H1 (cell line): ENCODE results near the gene TMEM269. TPM values are rescaled to one million over a fixed set of nuclear protein-coding genes. Genes with fewer than 3 reads are reported as not detected.

ENCODE experiments used
- CBX8 ChIP-seq: fragments of 300-800, 300-1000 bp; sonication (generic); IDR thresholded peaks from 2 replicates; pipeline ENCODE4 v1.7.1; 2016; ENCODE audit warnings: low read depth, low read length, borderline replicate concordance
- GTF2F1 ChIP-seq: IDR thresholded peaks from 2 replicates; pipeline ENCODE4 v1.6.1; 2012; ENCODE audit warnings: low read depth, low read length, improper control_type of control experiment, borderline replicate concordance
- MAFK ChIP-seq: IDR thresholded peaks from 2 replicates; pipeline ENCODE4 v1.6.1; 2012; ENCODE audit warnings: low read depth, mild to moderate bottlenecking, improper control_type of control experiment, low read length
- RAD21 ChIP-seq, 2 experiments: IDR thresholded peaks in 1 of 2; conservative IDR thresholded peaks in 1 of 2; 2 replicates each; pipeline ENCODE4 v1.6.1; 2011; ENCODE audit warnings: low read depth in 2 of 2, low read length in 2 of 2, improper control_type of control experiment in 1 of 2, inconsistent platforms in 1 of 2, mild to moderate bottlenecking in 1 of 2, moderate library complexity in 1 of 2
- RNF2 ChIP-seq: fragments of 200-900, 300-1000 bp; sonication (generic); IDR thresholded peaks from 2 replicates; pipeline ENCODE4 v1.7.1; 2016; ENCODE audit warnings: borderline replicate concordance, low read depth, mild to moderate bottlenecking, antibody characterized with exemption, low read length; ENCODE audit not compliant: poor library complexity, severe bottlenecking; ENCODE audit errors: missing control alignments
- SIRT6 ChIP-seq: IDR thresholded peaks from one replicate; pipeline ENCODE4 v1.7.1; 2012; ENCODE audit warnings: low read length, inconsistent platforms
- SIX5 ChIP-seq: IDR thresholded peaks from 2 replicates; pipeline ENCODE4 v1.6.1; 2011; ENCODE audit warnings: mild to moderate bottlenecking, low read depth, low read length
- SRF ChIP-seq: IDR thresholded peaks from 2 replicates; pipeline ENCODE4 v1.6.1; 2011; ENCODE audit warnings: mild to moderate bottlenecking, low read depth, low read length, moderate library complexity
- polyA plus RNA-seq, 7 experiments: library from polyadenylated mRNA; depleted of rRNA in 3 of 7; stranded (reverse) in 5 of 7; unstranded in 2 of 7; fragments of >200 nt in 5 of 7; fragments of 200-250 nt in 2 of 7; gene quantifications; 1 replicate in 5 of 7; 2 replicates in 1 of 7; 4 replicates in 1 of 7; pipeline versions ENCODE4 v1.2.1 to v1.2.3, GENCODE V29; 2011 to 2013; ENCODE audit warnings: missing spikeins in 2 of 7, mixed read lengths in 2 of 7
- total RNA-seq: library from RNA; stranded (reverse); fragmentation: NEBNext Ultra II Directional; extraction: Animal tissue kit (Norgen Biotek cat#: 25700); gene quantifications from 2 replicates; pipeline ENCODE4 v1.2.1, GENCODE V29; 2021
- TF ChIP-seq, protein P1 (sequence below): fragments of 300-600 bp; sonication (generic); IDR thresholded peaks from 2 replicates; pipeline ENCODE4 v1.7.1; 2012; ENCODE audit warnings: low read length, moderate library complexity, mild to moderate bottlenecking, inconsistent platforms; ENCODE audit not compliant: insufficient replicate concordance
- TF ChIP-seq, protein P2 (sequence below): IDR thresholded peaks from 2 replicates; pipeline ENCODE4 v1.6.1; 2012; ENCODE audit warnings: inconsistent platforms

Gene TMEM269
- total and polyA plus RNA-seq, 2 of the 8 experiments (the other 6 are each of a cell fraction or from before 2014, with no cell fraction given), result 0.14 to 0.35 TPM

DNA sequence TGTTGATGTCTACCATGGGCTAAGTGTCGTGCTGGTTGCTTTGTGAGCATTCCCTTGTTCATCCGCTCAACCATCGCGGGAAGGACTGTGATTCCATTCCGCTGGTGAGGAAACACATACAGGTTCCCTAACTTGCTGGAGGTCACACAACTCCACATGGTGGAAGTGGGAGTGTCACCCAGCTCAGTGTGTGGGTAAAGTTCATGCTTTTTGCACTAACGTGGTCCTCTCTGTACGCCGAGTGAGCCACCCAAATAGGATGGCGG lies 40.7 kb upstream of the TMEM269 start (continued):
- TF ChIP-seq, protein P1, sequence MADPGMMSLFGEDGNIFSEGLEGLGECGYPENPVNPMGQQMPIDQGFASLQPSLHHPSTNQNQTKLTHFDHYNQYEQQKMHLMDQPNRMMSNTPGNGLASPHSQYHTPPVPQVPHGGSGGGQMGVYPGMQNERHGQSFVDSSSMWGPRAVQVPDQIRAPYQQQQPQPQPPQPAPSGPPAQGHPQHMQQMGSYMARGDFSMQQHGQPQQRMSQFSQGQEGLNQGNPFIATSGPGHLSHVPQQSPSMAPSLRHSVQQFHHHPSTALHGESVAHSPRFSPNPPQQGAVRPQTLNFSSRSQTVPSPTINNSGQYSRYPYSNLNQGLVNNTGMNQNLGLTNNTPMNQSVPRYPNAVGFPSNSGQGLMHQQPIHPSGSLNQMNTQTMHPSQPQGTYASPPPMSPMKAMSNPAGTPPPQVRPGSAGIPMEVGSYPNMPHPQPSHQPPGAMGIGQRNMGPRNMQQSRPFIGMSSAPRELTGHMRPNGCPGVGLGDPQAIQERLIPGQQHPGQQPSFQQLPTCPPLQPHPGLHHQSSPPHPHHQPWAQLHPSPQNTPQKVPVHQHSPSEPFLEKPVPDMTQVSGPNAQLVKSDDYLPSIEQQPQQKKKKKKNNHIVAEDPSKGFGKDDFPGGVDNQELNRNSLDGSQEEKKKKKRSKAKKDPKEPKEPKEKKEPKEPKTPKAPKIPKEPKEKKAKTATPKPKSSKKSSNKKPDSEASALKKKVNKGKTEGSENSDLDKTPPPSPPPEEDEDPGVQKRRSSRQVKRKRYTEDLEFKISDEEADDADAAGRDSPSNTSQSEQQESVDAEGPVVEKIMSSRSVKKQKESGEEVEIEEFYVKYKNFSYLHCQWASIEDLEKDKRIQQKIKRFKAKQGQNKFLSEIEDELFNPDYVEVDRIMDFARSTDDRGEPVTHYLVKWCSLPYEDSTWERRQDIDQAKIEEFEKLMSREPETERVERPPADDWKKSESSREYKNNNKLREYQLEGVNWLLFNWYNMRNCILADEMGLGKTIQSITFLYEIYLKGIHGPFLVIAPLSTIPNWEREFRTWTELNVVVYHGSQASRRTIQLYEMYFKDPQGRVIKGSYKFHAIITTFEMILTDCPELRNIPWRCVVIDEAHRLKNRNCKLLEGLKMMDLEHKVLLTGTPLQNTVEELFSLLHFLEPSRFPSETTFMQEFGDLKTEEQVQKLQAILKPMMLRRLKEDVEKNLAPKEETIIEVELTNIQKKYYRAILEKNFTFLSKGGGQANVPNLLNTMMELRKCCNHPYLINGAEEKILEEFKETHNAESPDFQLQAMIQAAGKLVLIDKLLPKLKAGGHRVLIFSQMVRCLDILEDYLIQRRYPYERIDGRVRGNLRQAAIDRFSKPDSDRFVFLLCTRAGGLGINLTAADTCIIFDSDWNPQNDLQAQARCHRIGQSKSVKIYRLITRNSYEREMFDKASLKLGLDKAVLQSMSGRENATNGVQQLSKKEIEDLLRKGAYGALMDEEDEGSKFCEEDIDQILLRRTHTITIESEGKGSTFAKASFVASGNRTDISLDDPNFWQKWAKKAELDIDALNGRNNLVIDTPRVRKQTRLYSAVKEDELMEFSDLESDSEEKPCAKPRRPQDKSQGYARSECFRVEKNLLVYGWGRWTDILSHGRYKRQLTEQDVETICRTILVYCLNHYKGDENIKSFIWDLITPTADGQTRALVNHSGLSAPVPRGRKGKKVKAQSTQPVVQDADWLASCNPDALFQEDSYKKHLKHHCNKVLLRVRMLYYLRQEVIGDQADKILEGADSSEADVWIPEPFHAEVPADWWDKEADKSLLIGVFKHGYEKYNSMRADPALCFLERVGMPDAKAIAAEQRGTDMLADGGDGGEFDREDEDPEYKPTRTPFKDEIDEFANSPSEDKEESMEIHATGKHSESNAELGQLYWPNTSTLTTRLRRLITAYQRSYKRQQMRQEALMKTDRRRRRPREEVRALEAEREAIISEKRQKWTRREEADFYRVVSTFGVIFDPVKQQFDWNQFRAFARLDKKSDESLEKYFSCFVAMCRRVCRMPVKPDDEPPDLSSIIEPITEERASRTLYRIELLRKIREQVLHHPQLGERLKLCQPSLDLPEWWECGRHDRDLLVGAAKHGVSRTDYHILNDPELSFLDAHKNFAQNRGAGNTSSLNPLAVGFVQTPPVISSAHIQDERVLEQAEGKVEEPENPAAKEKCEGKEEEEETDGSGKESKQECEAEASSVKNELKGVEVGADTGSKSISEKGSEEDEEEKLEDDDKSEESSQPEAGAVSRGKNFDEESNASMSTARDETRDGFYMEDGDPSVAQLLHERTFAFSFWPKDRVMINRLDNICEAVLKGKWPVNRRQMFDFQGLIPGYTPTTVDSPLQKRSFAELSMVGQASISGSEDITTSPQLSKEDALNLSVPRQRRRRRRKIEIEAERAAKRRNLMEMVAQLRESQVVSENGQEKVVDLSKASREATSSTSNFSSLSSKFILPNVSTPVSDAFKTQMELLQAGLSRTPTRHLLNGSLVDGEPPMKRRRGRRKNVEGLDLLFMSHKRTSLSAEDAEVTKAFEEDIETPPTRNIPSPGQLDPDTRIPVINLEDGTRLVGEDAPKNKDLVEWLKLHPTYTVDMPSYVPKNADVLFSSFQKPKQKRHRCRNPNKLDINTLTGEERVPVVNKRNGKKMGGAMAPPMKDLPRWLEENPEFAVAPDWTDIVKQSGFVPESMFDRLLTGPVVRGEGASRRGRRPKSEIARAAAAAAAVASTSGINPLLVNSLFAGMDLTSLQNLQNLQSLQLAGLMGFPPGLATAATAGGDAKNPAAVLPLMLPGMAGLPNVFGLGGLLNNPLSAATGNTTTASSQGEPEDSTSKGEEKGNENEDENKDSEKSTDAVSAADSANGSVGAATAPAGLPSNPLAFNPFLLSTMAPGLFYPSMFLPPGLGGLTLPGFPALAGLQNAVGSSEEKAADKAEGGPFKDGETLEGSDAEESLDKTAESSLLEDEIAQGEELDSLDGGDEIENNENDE, result no peak
- TF ChIP-seq CBX8 (no peak), GTF2F1 (no peak), MAFK (no peak), SIX5 (no peak), SRF (no peak), SIRT6 (no peak), RNF2 (no peak), RAD21 (IDR thresholded peaks at IDR 0.05 in 1 of 2, conservative IDR thresholded peaks at IDR 0.05 in 1 of 2; ENCODE audit: low read depth in 2 of 2, low read length in 2 of 2) (no peak)
- TF ChIP-seq, protein P2, sequence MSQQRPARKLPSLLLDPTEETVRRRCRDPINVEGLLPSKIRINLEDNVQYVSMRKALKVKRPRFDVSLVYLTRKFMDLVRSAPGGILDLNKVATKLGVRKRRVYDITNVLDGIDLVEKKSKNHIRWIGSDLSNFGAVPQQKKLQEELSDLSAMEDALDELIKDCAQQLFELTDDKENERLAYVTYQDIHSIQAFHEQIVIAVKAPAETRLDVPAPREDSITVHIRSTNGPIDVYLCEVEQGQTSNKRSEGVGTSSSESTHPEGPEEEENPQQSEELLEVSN, result no peak
